Esophagus muscularis mucosa (tissue), 4 donors: ENCODE results near the gene SDK1.

Experiments
- CTCF ChIP-seq, 3 experiments: fragments of 200-600 bp in 2 of 3; fragments of 450-650 bp in 1 of 3; sonication (generic) in 2 of 3; IDR thresholded peaks; one replicate each; pipeline ENCODE4 v1.5.1; 2017 to 2019; ENCODE audit warnings: antibody characterized with exemption in 3 of 3, mild to moderate bottlenecking in 2 of 3, moderate library complexity in 1 of 3
- EP300 ChIP-seq: sonication (generic); formaldehyde crosslinking; IDR thresholded peaks from one replicate; pipeline ENCODE4 v1.6.1; 2017; ENCODE audit warnings: antibody characterized with exemption
- POLR2A ChIP-seq: fragments of 450-650 bp; IDR thresholded peaks from one replicate; pipeline ENCODE4 v1.6.1; 2017; ENCODE audit warnings: antibody characterized with exemption, moderate library complexity, mild to moderate bottlenecking, low read depth

GRCh38 chr7:4102231-4102841, 801.3 kb downstream of the SDK1 start:
- no peak for TF ChIP-seq CTCF (IDR thresholded peaks at IDR 0.05)
- TF ChIP-seq POLR2A: no peak
- no peak for TF ChIP-seq EP300
